Thymus (tissue), 11 donors: ENCODE results near the gene GMPR2. TPM values are rescaled to one million over a fixed set of nuclear protein-coding genes. Genes with fewer than 3 reads are reported as not detected.

Experiments
- DNase-seq, 9 donors: peaks; one replicate each; pipeline ENCODE4 v3.0.0-alpha.2; 2013; ENCODE audit warnings: low spot score in 9 of 9, low read depth in 6 of 9, missing footprints in 1 of 9
- H3K27ac ChIP-seq, 2 donors: one replicate each; pipeline ENCODE4 v1.5.1; 2013; ENCODE audit warnings: control low read depth in 1 of 2, low read depth in 1 of 2, low read length in 1 of 2, mild to moderate bottlenecking in 1 of 2, moderate library complexity in 1 of 2
- H3K27me3 ChIP-seq, 2 donors: one replicate each; pipeline ENCODE4 v1.5.1; 2013; ENCODE audit warnings: low read length in 1 of 2; ENCODE audit not compliant: control insufficient read depth in 2 of 2, insufficient read depth in 1 of 2
- H3K36me3 ChIP-seq, 2 donors: one replicate each; pipeline ENCODE4 v1.5.1; 2013; ENCODE audit warnings: low read length in 1 of 2, mild to moderate bottlenecking in 1 of 2, moderate library complexity in 1 of 2; ENCODE audit not compliant: control insufficient read depth in 2 of 2, insufficient read depth in 2 of 2
- H3K4me1 ChIP-seq, 2 donors: one replicate each; pipeline ENCODE4 v1.5.1; 2013; ENCODE audit warnings: low read length in 2 of 2; ENCODE audit not compliant: control insufficient read depth in 2 of 2, insufficient read depth in 2 of 2
- H3K4me3 ChIP-seq, 2 donors: one replicate each; pipeline ENCODE4 v1.5.1; 2013; ENCODE audit warnings: low read length in 2 of 2, control low read depth in 1 of 2, mild to moderate bottlenecking in 1 of 2
- H3K9me3 ChIP-seq, 2 donors: one replicate each; pipeline ENCODE4 v1.5.1; 2013; ENCODE audit warnings: low read length in 1 of 2, mild to moderate bottlenecking in 1 of 2; ENCODE audit not compliant: control insufficient read depth in 2 of 2, insufficient read depth in 1 of 2
- WGBS: extraction: QIAGEN DNeasy Blood & Tissue Kit; methylation state at CpG from one replicate; pipeline ENCODE4 v1.1.7; 2013; 5-methylcytosine and 5-hydroxymethylcytosine counted together
- polyA plus RNA-seq: library from polyadenylated mRNA; stranded (reverse); fragments of 200-250 nt; gene quantifications from one replicate; pipeline ENCODE4 v1.2.3, GENCODE V29; 2013
- total RNA-seq: library from RNA; stranded (reverse); fragments of 120-200 nt; gene quantifications from one replicate; pipeline ENCODE4 v1.2.4, GENCODE V29; 2013
- donor health status: healthy.

Gene GMPR2
- total and polyA plus RNA-seq, 2 donors: 53.6 to 67.0 TPM

DNA sequence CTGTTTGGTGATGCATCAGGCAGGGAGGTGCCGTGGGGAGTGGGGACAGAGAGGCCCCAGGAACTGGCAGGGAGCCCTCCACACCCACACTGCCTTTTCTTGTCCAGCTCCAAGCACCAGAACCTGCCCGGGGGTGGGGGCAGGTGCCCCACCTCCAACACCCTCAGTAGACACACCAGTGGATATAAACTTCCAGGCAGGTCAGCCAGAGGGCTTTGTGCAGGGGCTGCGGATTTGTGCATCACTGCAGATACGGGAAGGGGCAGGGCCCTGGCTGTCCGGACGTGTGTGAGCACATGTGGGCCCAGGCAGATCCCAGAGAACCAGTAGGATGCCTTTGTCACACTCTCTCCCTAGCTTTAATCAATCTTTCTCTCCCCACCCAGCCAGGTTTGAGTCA lies 31.6 kb downstream of the GMPR2 start:
- no peak for DNase-seq
- 93% methylated on average over 6 of the region's 6 CpGs for WGBS
- Histone ChIP-seq H3K27me3 (no peaks in the 10 kb centered on the region), H3K4me3 (no peak overlapping the region), H3K9me3 (no peaks in the 10 kb centered on the region), H3K27ac (peak overlapping the region; percentile 64 to 81), H3K36me3 (peaks cover 9 to 18% of the 10 kb centered on the region in 2 donors), H3K4me1 (peaks cover 0 to 4% of the 10 kb centered on the region in 2 donors)

GRCh38 chr14:24266344-24267244 lies 33.9 kb downstream of the GMPR2 start:
- Histone ChIP-seq H3K27me3 (no peaks in the 10 kb centered on the region), H3K4me1 (peaks cover 6 to 12% of the 10 kb centered on the region in 2 donors), H3K36me3 (peaks cover 9 to 19% of the 10 kb centered on the region in 2 donors), H3K4me3 (no peak overlapping the region), H3K27ac (peak overlapping the region in 1 of 2 donors; percentile 25), H3K9me3 (no peaks in the 10 kb centered on the region)
- no peak for DNase-seq
- 95% methylated on average over 18 of the region's 18 CpGs for WGBS

GRCh38 chr14:24267516-24267915 lies 34.8 kb downstream of the GMPR2 start:
- DNase-seq: no peak
- H3K27me3 ChIP-seq: no peaks in the 10 kb centered on the region
- H3K4me1 ChIP-seq: peaks cover 11 to 20% of the 10 kb centered on the region in 2 donors
- H3K36me3 ChIP-seq: peaks cover 9 to 19% of the 10 kb centered on the region in 2 donors
- H3K4me3 ChIP-seq: no peak overlapping the region
- H3K9me3 ChIP-seq: no peaks in the 10 kb centered on the region
- 98% methylated on average over 9 of the region's 9 CpGs for WGBS
- no peak overlapping the region for H3K27ac ChIP-seq

DNA sequence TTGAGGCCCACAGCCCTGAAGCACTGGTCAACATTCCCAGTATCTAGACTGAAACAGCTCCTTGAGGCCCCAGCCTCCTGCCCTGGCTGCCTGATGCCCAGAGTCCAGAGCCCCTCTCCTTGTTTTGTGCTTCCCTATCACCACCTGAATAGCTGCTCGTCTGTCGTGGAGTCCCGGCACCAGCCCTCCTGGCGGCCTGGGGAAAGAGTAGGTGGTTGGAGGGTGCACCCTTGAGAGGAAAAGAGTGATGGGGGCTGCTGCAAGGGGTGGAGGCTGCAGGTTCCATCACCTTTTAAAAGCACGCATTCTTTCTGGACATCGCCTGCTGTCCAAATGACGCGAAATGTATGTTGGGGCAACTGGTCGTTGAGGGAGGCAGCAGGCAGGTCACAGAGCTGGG lies 35.5 kb downstream of the GMPR2 start:
- WGBS: 98% methylated on average over 9 of the region's 9 CpGs
- no peaks in the 10 kb centered on the region for H3K27me3 ChIP-seq
- no peak for DNase-seq
- H3K4me1 ChIP-seq: peaks cover 11 to 21% of the 10 kb centered on the region in 2 donors
- no peaks in the 10 kb centered on the region for H3K9me3 ChIP-seq
- H3K4me3 ChIP-seq: no peak overlapping the region
- no peak overlapping the region for H3K27ac ChIP-seq
- peaks cover 9 to 19% of the 10 kb centered on the region in 2 donors for H3K36me3 ChIP-seq

GRCh38 chr14:24269368-24269767 lies 36.6 kb downstream of the GMPR2 start:
- Histone ChIP-seq H3K27me3 (no peaks in the 10 kb centered on the region), H3K4me1 (peaks cover 11 to 27% of the 10 kb centered on the region in 2 donors), H3K27ac (no peak overlapping the region), H3K4me3 (no peak overlapping the region), H3K9me3 (no peaks in the 10 kb centered on the region), H3K36me3 (peaks cover 9 to 19% of the 10 kb centered on the region in 2 donors)
- 98% methylated on average over 8 of the region's 8 CpGs for WGBS
- DNase-seq: no peak

- DNase-seq: no peak
- no peaks in the 10 kb centered on the region for H3K9me3 ChIP-seq
- no peak overlapping the region for H3K27ac ChIP-seq
- H3K4me1 ChIP-seq: peaks cover 11 to 27% of the 10 kb centered on the region in 2 donors
- H3K4me3 ChIP-seq: no peak overlapping the region
- H3K27me3 ChIP-seq: no peaks in the 10 kb centered on the region
- peaks cover 9 to 19% of the 10 kb centered on the region in 2 donors for H3K36me3 ChIP-seq
- over 99% methylated on average over 14 of the region's 14 CpGs for WGBS
Measured at GRCh38 chr14:24269910-24270536, 37.3 kb downstream of the GMPR2 start.

DNA sequence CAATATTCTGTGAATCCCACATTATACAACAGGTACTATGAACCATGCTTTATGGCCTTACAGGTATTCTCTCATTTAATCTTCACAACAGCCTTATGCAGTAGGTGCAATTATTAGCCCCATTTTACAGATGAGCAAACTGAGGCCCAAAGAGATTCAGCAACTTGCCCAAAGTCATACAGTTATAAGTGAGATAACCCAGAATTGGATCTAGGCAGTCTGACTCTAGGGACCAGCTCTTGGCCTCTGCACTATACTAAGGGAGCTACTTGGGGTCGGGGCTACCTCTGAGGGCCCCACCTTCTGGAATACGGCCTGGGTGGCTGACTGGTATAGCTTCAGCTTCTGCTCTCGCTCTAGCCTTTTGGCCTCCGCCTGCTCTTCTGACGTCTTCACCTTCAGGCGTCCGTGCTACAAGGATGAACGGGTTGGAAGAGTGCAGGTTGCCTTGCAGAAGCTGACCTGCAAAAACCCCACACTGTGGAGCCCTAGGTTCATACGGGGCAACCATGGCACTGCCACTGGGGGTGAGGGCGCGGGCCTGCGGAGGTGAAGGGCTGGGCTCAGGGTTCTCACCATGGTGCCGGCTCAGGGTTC lies 37.9 kb downstream of the GMPR2 start:
- peaks cover 5 to 19% of the 10 kb centered on the region in 2 donors for H3K36me3 ChIP-seq
- DNase-seq: no peak
- WGBS: 17% methylated on average over 13 of the region's 13 CpGs
- no peaks in the 10 kb centered on the region for H3K9me3 ChIP-seq
- H3K4me3 ChIP-seq: peak overlapping the region; percentile 67 to 83
- H3K27me3 ChIP-seq: no peaks in the 10 kb centered on the region
- peaks cover 11 to 26% of the 10 kb centered on the region in 2 donors for H3K4me1 ChIP-seq
- H3K27ac ChIP-seq: peak overlapping the region; percentile 94 to 99

- peaks cover 11 to 26% of the 10 kb centered on the region in 2 donors for H3K4me1 ChIP-seq
- under 1% methylated on average over 61 of the region's 61 CpGs for WGBS
- H3K4me3 ChIP-seq: peak within 1 kb of the TSS; percentile 67 to 83
- H3K27ac ChIP-seq: peak within 1 kb of the TSS; percentile 94 to 99
- H3K9me3 ChIP-seq: no peaks in the 10 kb centered on the region
- H3K27me3 ChIP-seq: no peaks in the 10 kb centered on the region
- DNase-seq: peak; percentile 80 to 96 (median 88)
- H3K36me3 ChIP-seq: peaks cover 5 to 17% of the 10 kb centered on the region in 2 donors
Measured at GRCh38 chr14:24271134-24271833, 38.6 kb downstream of the GMPR2 start, which contains the start of gene RABGGTA. RABGGTA (minus strand) TSS chr14:24271597; CDS start chr14:24271115, 482 bp downstream.
